ENCODE data around the gene STRN4. TPM values are rescaled to one million over a fixed set of nuclear protein-coding genes. Genes with fewer than 3 reads are reported as not detected.

Gene STRN4
- polyA plus RNA-seq, 1 of the 3 experiments (the other 2 are of a cell fraction) = 92.8 TPM

DNA sequence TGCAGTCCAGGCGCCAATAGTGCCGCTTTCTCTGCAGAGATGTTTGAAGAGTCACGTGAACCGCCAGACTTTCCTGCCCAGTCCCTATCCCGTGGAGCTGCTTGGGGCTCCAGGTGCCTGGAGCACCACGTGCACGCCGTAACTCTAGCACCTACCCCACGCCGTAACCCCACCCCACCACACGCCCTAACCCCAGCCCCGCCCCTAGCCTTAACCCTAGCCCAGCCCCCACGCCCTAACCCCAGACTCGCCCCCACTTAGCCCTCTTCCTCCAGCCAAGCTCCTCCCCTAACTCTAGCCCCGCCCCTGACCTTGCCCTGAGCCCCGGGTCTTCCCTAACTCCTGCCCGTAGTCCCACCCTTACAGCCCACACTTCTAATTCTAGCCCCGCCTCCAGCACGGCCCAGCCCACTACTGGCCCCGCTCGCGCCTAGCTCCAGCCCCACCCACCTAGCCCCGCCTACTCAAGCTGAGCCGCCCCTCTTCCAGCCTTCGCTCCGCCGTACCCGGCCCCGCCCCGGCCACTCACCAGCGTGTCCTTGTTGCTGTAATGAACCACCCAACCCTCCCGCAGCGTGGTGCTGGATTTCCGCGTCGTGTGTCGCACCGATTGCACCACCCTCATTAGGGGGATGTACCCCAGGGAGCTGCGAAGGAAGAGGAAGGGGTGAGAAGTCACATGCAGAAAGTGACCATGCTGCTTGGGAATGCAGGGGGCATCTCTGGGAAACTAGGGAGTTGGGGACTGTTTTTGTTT, 48.9 kb downstream of the STRN4 start:
- DNase-seq = peak; percentile 72
- Histone ChIP-seq H3K27me3 (ENCODE audit: insufficient read depth) (no peaks in the 10 kb centered on the region), H4K20me1 (ENCODE audit: insufficient read depth) (0 out of 2 replicates have a peak, but pooled peaks cover 4% of the 10 kb centered on the region), H3K4me1 (ENCODE audit: control insufficient read depth in 1 of 2, insufficient read depth in 2 of 2, low read depth in 1 of 2, low read length in 1 of 2) (no peaks in the 10 kb centered on the region), H3K36me3 (replicated peaks in 1 of 2; ENCODE audit: control insufficient read depth in 1 of 2, insufficient read depth in 2 of 2, low read length in 1 of 2) (peaks cover 38 to 58% of the 10 kb centered on the region in 2 experiments), H3K4me3 (ENCODE audit: low read depth in 2 of 2, low read length in 1 of 2) (no peak overlapping the region), H3K9ac (no peak overlapping the region), H3K9me2 (no peaks in the 10 kb centered on the region), H3F3A (replicated peaks; ENCODE audit: insufficient read depth) (no peaks in the 10 kb centered on the region), H3K4me2 (no peak overlapping the region), H2AFZ (ENCODE audit: low read depth) (no peak overlapping the region), H3K27ac (ENCODE audit: low read depth in 2 of 2, low read length in 1 of 2) (no peak overlapping the region), H3K79me2 (ENCODE audit: insufficient read depth) (no peaks in the 10 kb centered on the region), H3K9me3 (no peaks in the 10 kb centered on the region)
- 93% methylated on average over 39 of the region's 39 CpGs for WGBS (ENCODE audit: low lambda C conversion rate)
- POLR2A ChIA-PET = interaction anchor here (0.6 kb wide), 1 partner anchor 16 kb away, joined by 3 read pairs; no protein-coding TSS in a partner anchor
- CTCF ChIA-PET = interaction anchor here (0.7 to 5.3 kb wide), 5 partner anchors 8 to 35 kb away, joined by 3 to 32 read pairs (median 3); no protein-coding TSS in a partner anchor
- TF ChIP-seq MEF2A (IDR thresholded peaks at IDR 0.05; ENCODE audit: borderline replicate concordance, low read depth) (no peak), TCF12 (IDR thresholded peaks at IDR 0.05) (no peak), FOXM1 (IDR thresholded peaks at IDR 0.05; ENCODE audit: low read depth) (no peak)
- TF ChIP-seq, protein P1, sequence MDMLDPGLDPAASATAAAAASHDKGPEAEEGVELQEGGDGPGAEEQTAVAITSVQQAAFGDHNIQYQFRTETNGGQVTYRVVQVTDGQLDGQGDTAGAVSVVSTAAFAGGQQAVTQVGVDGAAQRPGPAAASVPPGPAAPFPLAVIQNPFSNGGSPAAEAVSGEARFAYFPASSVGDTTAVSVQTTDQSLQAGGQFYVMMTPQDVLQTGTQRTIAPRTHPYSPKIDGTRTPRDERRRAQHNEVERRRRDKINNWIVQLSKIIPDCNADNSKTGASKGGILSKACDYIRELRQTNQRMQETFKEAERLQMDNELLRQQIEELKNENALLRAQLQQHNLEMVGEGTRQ (IDR thresholded peaks at IDR 0.05; ENCODE audit: borderline replicate concordance, low read depth, low read length) = no peak
- TF ChIP-seq, protein P2, sequence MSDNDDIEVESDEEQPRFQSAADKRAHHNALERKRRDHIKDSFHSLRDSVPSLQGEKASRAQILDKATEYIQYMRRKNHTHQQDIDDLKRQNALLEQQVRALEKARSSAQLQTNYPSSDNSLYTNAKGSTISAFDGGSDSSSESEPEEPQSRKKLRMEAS (IDR thresholded peaks at IDR 0.05; ENCODE audit: low read depth) = no peak

DNA sequence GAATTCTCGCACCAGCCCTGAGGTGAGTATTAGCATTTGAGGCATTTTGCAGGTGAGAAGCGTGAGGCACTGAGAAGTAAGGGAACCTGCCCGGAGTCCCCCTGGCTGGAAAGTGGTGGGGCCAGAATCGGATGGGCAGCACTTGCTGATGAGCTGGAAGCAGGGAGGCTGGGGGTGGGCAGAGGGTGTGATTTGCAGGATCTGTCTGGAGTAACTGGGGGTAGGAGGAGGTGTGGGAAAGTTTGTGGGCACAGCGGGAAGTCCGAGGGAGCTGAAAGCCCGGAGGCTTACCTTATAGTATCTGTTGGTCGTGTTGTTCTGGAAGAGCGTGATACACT, 49.4 kb downstream of the STRN4 start:
- no peaks in the 10 kb centered on the region for H3F3A ChIP-seq (replicated peaks; ENCODE audit: insufficient read depth)
- no peaks in the 10 kb centered on the region for H3K27me3 ChIP-seq (ENCODE audit: insufficient read depth)
- no peak overlapping the region for H2AFZ ChIP-seq (ENCODE audit: low read depth)
- no peaks in the 10 kb centered on the region for H3K79me2 ChIP-seq (ENCODE audit: insufficient read depth)
- no peaks in the 10 kb centered on the region for H3K4me1 ChIP-seq (ENCODE audit: control insufficient read depth in 1 of 2, insufficient read depth in 2 of 2, low read depth in 1 of 2, low read length in 1 of 2)
- 0 out of 2 replicates have a peak, but pooled peaks cover 4% of the 10 kb centered on the region for H4K20me1 ChIP-seq (ENCODE audit: insufficient read depth)
- no peaks in the 10 kb centered on the region for H3K9me3 ChIP-seq
- CTCF ChIA-PET = interaction anchor here (0.7 to 5.3 kb wide), 5 partner anchors 8 to 35 kb away, joined by 3 to 32 read pairs (median 3); no protein-coding TSS in a partner anchor
- H3K4me3 ChIP-seq (ENCODE audit: low read depth in 2 of 2, low read length in 1 of 2) = no peak overlapping the region
- 95% methylated on average over 9 of the region's 9 CpGs for WGBS (ENCODE audit: low lambda C conversion rate)
- POLR2A ChIA-PET = interaction anchor here (0.6 kb wide), 1 partner anchor 17 kb away, joined by 3 read pairs; no protein-coding TSS in a partner anchor
- H3K9me2 ChIP-seq = no peaks in the 10 kb centered on the region
- H3K36me3 ChIP-seq (replicated peaks in 1 of 2; ENCODE audit: control insufficient read depth in 1 of 2, insufficient read depth in 2 of 2, low read length in 1 of 2) = peaks cover 43 to 59% of the 10 kb centered on the region in 2 experiments
- peak; percentile 14 for DNase-seq
- H3K9ac ChIP-seq = no peak overlapping the region
- H3K27ac ChIP-seq (ENCODE audit: low read depth in 2 of 2, low read length in 1 of 2) = no peak overlapping the region
- no peak overlapping the region for H3K4me2 ChIP-seq
- TF ChIP-seq, protein P3, sequence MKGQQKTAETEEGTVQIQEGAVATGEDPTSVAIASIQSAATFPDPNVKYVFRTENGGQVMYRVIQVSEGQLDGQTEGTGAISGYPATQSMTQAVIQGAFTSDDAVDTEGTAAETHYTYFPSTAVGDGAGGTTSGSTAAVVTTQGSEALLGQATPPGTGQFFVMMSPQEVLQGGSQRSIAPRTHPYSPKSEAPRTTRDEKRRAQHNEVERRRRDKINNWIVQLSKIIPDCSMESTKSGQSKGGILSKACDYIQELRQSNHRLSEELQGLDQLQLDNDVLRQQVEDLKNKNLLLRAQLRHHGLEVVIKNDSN (IDR thresholded peaks at IDR 0.05; ENCODE audit: borderline replicate concordance, low read depth) = no peak
- TF ChIP-seq TCF12 (IDR thresholded peaks at IDR 0.05) = no peak
- TF ChIP-seq, protein P2 (IDR thresholded peaks at IDR 0.05; ENCODE audit: low read depth) = no peak
- TF ChIP-seq, protein P4, sequence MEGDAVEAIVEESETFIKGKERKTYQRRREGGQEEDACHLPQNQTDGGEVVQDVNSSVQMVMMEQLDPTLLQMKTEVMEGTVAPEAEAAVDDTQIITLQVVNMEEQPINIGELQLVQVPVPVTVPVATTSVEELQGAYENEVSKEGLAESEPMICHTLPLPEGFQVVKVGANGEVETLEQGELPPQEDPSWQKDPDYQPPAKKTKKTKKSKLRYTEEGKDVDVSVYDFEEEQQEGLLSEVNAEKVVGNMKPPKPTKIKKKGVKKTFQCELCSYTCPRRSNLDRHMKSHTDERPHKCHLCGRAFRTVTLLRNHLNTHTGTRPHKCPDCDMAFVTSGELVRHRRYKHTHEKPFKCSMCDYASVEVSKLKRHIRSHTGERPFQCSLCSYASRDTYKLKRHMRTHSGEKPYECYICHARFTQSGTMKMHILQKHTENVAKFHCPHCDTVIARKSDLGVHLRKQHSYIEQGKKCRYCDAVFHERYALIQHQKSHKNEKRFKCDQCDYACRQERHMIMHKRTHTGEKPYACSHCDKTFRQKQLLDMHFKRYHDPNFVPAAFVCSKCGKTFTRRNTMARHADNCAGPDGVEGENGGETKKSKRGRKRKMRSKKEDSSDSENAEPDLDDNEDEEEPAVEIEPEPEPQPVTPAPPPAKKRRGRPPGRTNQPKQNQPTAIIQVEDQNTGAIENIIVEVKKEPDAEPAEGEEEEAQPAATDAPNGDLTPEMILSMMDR (IDR thresholded peaks at IDR 0.05) = no peak
- TF ChIP-seq, protein P5, sequence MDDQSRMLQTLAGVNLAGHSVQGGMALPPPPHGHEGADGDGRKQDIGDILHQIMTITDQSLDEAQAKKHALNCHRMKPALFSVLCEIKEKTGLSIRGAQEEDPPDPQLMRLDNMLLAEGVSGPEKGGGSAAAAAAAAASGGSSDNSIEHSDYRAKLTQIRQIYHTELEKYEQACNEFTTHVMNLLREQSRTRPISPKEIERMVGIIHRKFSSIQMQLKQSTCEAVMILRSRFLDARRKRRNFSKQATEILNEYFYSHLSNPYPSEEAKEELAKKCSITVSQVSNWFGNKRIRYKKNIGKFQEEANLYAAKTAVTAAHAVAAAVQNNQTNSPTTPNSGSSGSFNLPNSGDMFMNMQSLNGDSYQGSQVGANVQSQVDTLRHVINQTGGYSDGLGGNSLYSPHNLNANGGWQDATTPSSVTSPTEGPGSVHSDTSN (IDR thresholded peaks at IDR 0.05) = no peak
- TF ChIP-seq GATA2 (CRISPR knock-in tag; IDR thresholded peaks at IDR 0.05) = no peak
- no peak for TF ChIP-seq TEAD4 (IDR thresholded peaks at IDR 0.05; ENCODE audit: borderline replicate concordance, insufficient read depth)
- no peak for TF ChIP-seq RXRA (IDR thresholded peaks at IDR 0.05; ENCODE audit: borderline replicate concordance, low read depth)
- no peak for TF ChIP-seq FOXM1 (IDR thresholded peaks at IDR 0.05; ENCODE audit: low read depth)
- TF ChIP-seq, protein P6, sequence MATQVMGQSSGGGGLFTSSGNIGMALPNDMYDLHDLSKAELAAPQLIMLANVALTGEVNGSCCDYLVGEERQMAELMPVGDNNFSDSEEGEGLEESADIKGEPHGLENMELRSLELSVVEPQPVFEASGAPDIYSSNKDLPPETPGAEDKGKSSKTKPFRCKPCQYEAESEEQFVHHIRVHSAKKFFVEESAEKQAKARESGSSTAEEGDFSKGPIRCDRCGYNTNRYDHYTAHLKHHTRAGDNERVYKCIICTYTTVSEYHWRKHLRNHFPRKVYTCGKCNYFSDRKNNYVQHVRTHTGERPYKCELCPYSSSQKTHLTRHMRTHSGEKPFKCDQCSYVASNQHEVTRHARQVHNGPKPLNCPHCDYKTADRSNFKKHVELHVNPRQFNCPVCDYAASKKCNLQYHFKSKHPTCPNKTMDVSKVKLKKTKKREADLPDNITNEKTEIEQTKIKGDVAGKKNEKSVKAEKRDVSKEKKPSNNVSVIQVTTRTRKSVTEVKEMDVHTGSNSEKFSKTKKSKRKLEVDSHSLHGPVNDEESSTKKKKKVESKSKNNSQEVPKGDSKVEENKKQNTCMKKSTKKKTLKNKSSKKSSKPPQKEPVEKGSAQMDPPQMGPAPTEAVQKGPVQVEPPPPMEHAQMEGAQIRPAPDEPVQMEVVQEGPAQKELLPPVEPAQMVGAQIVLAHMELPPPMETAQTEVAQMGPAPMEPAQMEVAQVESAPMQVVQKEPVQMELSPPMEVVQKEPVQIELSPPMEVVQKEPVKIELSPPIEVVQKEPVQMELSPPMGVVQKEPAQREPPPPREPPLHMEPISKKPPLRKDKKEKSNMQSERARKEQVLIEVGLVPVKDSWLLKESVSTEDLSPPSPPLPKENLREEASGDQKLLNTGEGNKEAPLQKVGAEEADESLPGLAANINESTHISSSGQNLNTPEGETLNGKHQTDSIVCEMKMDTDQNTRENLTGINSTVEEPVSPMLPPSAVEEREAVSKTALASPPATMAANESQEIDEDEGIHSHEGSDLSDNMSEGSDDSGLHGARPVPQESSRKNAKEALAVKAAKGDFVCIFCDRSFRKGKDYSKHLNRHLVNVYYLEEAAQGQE (IDR thresholded peaks at IDR 0.05; ENCODE audit: low read depth, low read length) = no peak
- no peak for TF ChIP-seq MEF2A (IDR thresholded peaks at IDR 0.05; ENCODE audit: borderline replicate concordance, low read depth)
- TF ChIP-seq JUND (IDR thresholded peaks at IDR 0.05) = no peak
- TF ChIP-seq GABPA (IDR thresholded peaks at IDR 0.05; ENCODE audit: low read depth) = no peak
- TF ChIP-seq POLR2AphosphoS5 (IDR thresholded peaks at IDR 0.05; ENCODE audit: low read depth, low read length) = no peak
- TF ChIP-seq FOXJ3 (CRISPR knock-in tag; IDR thresholded peaks at IDR 0.05) = no peak
